Hepatocyte (in vitro differentiated cells): ENCODE data around the gene PTPRN2. TPM values are rescaled to one million over a fixed set of nuclear protein-coding genes. Genes with fewer than 3 reads are reported as not detected.
"Not testable (repeated sequence)": the region's sequence is repeated elsewhere in the genome, so short reads cannot be mapped to it uniquely, and the experiment has no call there.

ENCODE experiments used
- DNase-seq: peaks from one replicate; pipeline ENCODE4 v3.0.0-alpha.2; 2016; ENCODE audit warnings: low spot score
- H2AFZ ChIP-seq: fragments of 200-600 bp; sonication (generic); 2 replicates; pipeline ENCODE4 v1.6.0; 2016; ENCODE audit warnings: antibody characterized with exemption, mild to moderate bottlenecking
- H3K27ac ChIP-seq: fragments of 200-600 bp; sonication (generic); 2 replicates; pipeline ENCODE4 v1.5.1; 2016; ENCODE audit warnings: mild to moderate bottlenecking
- H3K27me3 ChIP-seq: fragments of 200-600 bp; sonication (generic); 2 replicates; pipeline ENCODE4 v1.6.1; 2016
- H3K36me3 ChIP-seq: fragments of 200-600 bp; sonication (generic); replicated peaks from 2 replicates; pipeline ENCODE4 v1.5.1; 2016; ENCODE audit warnings: low read depth; ENCODE audit not compliant: insufficient read depth
- H3K4me1 ChIP-seq: fragments of 200-600 bp; sonication (generic); 2 replicates; pipeline ENCODE4 v1.5.1; 2016; ENCODE audit warnings: mild to moderate bottlenecking, moderate library complexity; ENCODE audit not compliant: insufficient read depth
- H3K4me2 ChIP-seq: fragments of 200-600 bp; sonication (generic); 2 replicates; pipeline ENCODE4 v1.6.0; 2016
- H3K4me3 ChIP-seq: fragments of 200-600 bp; sonication (generic); 2 replicates; pipeline ENCODE4 v1.5.1; 2016; ENCODE audit warnings: mild to moderate bottlenecking
- H3K79me2 ChIP-seq: fragments of 200-600 bp; sonication (generic); 2 replicates; pipeline ENCODE4 v1.6.0; 2017; ENCODE audit warnings: mild to moderate bottlenecking
- H3K9me2 ChIP-seq: fragments of 200-600 bp; sonication (generic); replicated peaks from 2 replicates; pipeline ENCODE4 v1.6.0; 2017; ENCODE audit warnings: mild to moderate bottlenecking; ENCODE audit not compliant: insufficient read depth
- H3K9me3 ChIP-seq: fragments of 200-600 bp; sonication (generic); 2 replicates; pipeline ENCODE4 v1.5.1; 2016; ENCODE audit warnings: low read depth, mild to moderate bottlenecking
- H4K20me1 ChIP-seq: fragments of 200-600 bp; sonication (generic); 2 replicates; pipeline ENCODE4 v1.6.0; 2016; ENCODE audit warnings: mild to moderate bottlenecking; ENCODE audit not compliant: insufficient read depth, poor library complexity, severe bottlenecking
- EZH2 ChIP-seq: fragments of 200-600 bp; sonication (generic); IDR thresholded peaks from 2 replicates; pipeline ENCODE4 v1.6.1; 2016; ENCODE audit warnings: antibody characterized with exemption, mild to moderate bottlenecking, borderline replicate concordance
- EZH2phosphoT487 ChIP-seq: fragments of 200-600 bp; sonication (generic); IDR thresholded peaks from one replicate; pipeline ENCODE4 v1.6.1; 2018; ENCODE audit warnings: antibody characterized with exemption, mild to moderate bottlenecking, low read depth, moderate library complexity; ENCODE audit not compliant: unreplicated experiment, severe bottlenecking
- whole genome bisulfite sequencing: methylation state at CpG from one replicate; pipeline ENCODE4 v1.1.6; 2016; ENCODE audit warnings: low lambda C conversion rate; ENCODE audit errors: missing lambda C conversion rate; 5-methylcytosine and 5-hydroxymethylcytosine counted together
- polyA plus RNA-seq: library from polyadenylated mRNA; unstranded; fragments of >200 nt; fragmentation: Nextera tagmentation; extraction: Ambion mirVana; gene quantifications from 2 replicates; pipeline ENCODE4 v1.2.1, GENCODE V29; 2016
- total RNA-seq: library from RNA; depleted of rRNA; stranded (reverse); fragments of >200 nt; gene quantifications from 2 replicates; pipeline ENCODE4 v1.2.3, GENCODE V29; 2014
- TF ChIP-seq, protein P1 (sequence below): fragments of 200-600 bp; sonication (generic); IDR thresholded peaks from 2 replicates; pipeline ENCODE4 v1.5.1; 2016; ENCODE audit warnings: antibody characterized with exemption, mild to moderate bottlenecking; ENCODE audit not compliant: poor library complexity

The PTPRN2 gene
- total and polyA plus RNA-seq, 2 experiments from 2014 or later, result 2.1 to 3.3 TPM

DNA sequence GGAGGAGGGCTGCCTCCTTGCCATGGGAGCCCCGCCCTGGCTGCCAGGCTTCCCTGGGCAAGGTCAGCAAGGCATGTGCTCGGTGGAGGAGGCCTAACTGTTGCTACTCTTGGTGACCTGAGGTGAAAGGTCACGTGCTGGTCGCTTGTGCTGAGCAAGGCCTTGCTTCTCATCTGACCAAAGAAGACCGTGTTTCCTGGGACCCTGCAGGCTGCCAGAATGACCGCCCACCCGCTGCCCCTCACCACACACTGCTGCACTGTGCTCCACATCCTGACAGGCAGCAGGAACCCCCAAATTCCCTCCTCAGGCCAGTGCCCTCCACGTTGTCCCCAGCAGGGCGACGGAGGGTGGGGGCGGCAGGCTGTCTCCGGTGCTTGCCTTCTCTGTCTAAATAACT lies 808.4 kb downstream of the PTPRN2 start:
- Histone ChIP-seq H4K20me1 (no peaks in the 10 kb centered on the region), H3K36me3 (no peaks in the 10 kb centered on the region), H3K4me3 (no peak overlapping the region), H3K9me3 (no peaks in the 10 kb centered on the region), H3K4me1 (no peaks in the 10 kb centered on the region), H3K27ac (no peak overlapping the region), H3K9me2 (no peaks in the 10 kb centered on the region), H2AFZ (no peak overlapping the region), H3K4me2 (no peak overlapping the region), H3K27me3 (peaks cover 4% of the 10 kb centered on the region), H3K79me2 (no peaks in the 10 kb centered on the region)
- TF ChIP-seq EZH2phosphoT487 (no peak), EZH2 (no peak)
- TF ChIP-seq, protein P1, sequence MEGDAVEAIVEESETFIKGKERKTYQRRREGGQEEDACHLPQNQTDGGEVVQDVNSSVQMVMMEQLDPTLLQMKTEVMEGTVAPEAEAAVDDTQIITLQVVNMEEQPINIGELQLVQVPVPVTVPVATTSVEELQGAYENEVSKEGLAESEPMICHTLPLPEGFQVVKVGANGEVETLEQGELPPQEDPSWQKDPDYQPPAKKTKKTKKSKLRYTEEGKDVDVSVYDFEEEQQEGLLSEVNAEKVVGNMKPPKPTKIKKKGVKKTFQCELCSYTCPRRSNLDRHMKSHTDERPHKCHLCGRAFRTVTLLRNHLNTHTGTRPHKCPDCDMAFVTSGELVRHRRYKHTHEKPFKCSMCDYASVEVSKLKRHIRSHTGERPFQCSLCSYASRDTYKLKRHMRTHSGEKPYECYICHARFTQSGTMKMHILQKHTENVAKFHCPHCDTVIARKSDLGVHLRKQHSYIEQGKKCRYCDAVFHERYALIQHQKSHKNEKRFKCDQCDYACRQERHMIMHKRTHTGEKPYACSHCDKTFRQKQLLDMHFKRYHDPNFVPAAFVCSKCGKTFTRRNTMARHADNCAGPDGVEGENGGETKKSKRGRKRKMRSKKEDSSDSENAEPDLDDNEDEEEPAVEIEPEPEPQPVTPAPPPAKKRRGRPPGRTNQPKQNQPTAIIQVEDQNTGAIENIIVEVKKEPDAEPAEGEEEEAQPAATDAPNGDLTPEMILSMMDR, result no peak
- 89% methylated on average over 12 of the region's 12 CpGs for WGBS
- no peak for DNase-seq

DNA sequence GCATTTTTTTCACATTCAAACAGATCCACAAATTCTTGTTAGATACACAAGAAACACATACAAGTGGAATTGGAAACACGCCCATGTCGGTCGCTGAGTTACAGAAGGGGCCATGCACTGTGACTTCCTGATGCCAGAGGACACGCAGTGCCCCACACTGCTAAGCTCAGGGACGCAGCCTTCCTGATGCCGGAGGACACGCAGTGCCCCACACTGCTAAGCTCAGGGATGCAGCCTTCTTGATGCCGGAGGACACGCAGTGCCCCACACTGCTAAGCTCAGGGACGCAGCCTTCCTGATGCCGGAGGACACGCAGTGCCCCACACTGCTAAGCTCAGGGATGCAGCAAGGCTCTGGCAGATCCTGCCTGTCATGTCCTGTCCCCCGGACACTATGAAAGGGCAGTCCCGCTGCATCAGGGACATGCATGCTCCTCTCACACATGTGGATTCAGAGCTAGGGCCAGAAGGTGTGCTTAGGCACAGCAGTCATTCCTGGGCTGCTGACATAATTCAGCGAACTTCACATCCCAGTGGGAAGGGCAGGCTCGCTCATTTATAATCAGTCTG lies 810.3 kb downstream of the PTPRN2 start:
- 86% methylated on average over 16 of the region's 16 CpGs for WGBS
- H4K20me1 ChIP-seq, result not testable (repeated sequence)

DNA sequence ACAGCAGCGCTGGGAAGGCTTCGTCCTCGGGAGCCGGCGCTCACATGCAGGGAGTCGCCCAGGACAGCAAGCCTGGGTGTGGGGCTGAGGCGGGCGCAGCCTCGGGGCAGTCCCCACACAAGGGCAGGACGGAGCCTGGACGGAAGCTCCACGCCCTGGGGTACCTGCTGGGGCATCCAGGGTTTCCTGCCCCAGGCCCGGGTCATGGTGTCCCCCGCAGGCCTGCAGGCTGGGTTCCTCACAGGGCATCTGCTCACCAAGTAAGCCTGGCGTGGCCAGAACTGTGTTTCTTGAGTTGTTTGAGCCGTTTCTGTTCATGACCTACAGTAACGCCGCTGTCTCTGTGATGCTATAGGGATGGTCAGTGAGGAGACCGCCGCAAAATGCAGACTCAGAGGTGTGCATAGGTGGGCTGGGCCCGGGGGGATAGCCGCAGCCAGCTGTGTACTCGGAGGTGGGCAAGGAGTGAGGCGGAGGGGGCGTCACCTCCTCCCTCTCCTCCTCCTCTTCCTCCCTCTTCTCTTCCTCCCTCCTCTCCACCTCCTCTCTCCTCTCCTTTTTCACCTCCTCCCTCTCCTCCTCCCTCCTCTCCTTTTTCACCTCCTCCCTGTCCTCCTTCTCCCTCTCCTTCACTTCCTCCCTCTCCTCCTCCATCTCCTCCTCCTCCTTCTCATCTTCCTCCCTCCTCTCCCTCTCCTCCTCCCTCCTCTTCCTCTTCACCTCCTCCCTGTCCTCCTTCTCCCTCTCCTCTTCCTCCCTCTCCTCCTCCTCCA lies 811.9 kb downstream of the PTPRN2 start:
- Histone ChIP-seq H3K4me1 (no peaks in the 10 kb centered on the region), H3K9me3 (no peaks in the 10 kb centered on the region), H3K27ac (no peak overlapping the region), H3K27me3 (peaks cover 4% of the 10 kb centered on the region), H2AFZ (no peak overlapping the region), H3K79me2 (no peaks in the 10 kb centered on the region), H4K20me1 (no peaks in the 10 kb centered on the region), H3K4me2 (no peak overlapping the region), H3K9me2 (no peaks in the 10 kb centered on the region), H3K4me3 (no peak overlapping the region), H3K36me3 (no peaks in the 10 kb centered on the region)
- DNase-seq, result no peak
- 90% methylated on average over 25 of the region's 25 CpGs for WGBS
- no peak for TF ChIP-seq EZH2
- TF ChIP-seq EZH2phosphoT487, result no peak
- TF ChIP-seq, protein P1, result no peak

More for the DNA sequence above, 810.3 kb downstream of the PTPRN2 start:
- not testable (repeated sequence) for H3K79me2 ChIP-seq, H3K4me1 ChIP-seq, H3K4me3 ChIP-seq, H3K9me3 ChIP-seq, H3K36me3 ChIP-seq, H3K27me3 ChIP-seq, H2AFZ ChIP-seq, DNase-seq, H3K27ac ChIP-seq, H3K9me2 ChIP-seq, H3K4me2 ChIP-seq

DNA sequence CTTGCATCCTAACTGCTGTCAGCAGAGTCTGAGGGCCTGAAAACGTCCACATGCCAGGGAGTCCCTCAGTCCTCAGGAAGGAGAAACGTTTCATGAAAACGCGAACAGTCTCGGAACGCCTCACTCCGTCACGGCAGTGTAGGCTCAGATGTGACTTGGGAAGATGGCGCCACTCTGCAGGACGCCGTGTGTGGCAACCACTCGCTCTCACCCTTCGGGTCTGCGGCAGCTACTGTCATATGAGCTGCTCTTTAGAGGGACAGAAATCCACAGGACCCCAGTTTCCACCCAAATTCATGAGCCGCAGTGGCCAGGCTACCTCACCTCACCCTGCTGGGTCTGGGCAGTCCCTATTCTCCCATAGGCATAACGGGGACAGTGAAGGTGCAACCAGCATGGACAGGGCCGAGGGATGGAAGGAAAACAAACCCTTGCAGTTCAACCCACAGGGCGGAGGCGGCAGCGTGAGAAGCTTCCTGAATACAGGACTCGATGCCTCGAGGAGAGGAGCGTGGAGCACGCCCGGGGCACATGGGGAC lies 812.5 kb downstream of the PTPRN2 start:
- H3K4me3 ChIP-seq, result no peak overlapping the region
- H2AFZ ChIP-seq, result no peak overlapping the region
- TF ChIP-seq, protein P1, result no peak
- TF ChIP-seq EZH2phosphoT487, result no peak
- no peaks in the 10 kb centered on the region for H3K9me2 ChIP-seq
- no peaks in the 10 kb centered on the region for H4K20me1 ChIP-seq
- 90% methylated on average over 25 of the region's 25 CpGs for WGBS
- no peak for DNase-seq
- no peaks in the 10 kb centered on the region for H3K4me1 ChIP-seq
- no peak overlapping the region for H3K4me2 ChIP-seq
- H3K36me3 ChIP-seq, result no peaks in the 10 kb centered on the region
- no peak overlapping the region for H3K27ac ChIP-seq
- peaks cover 4% of the 10 kb centered on the region for H3K27me3 ChIP-seq
- H3K79me2 ChIP-seq, result no peaks in the 10 kb centered on the region
- H3K9me3 ChIP-seq, result no peaks in the 10 kb centered on the region
